Measurements from ENCODE around the gene RNF39.
"Not testable (repeated sequence)": the region's sequence is repeated elsewhere in the genome, so short reads cannot be mapped to it uniquely, and the experiment has no call there.

The RNF39 gene

GRCh38 chr6:30033440-30033839 lies 42.1 kb downstream of the RNF39 start:
- no CpG with 5 or more reads among the region's 5 CpGs for WGBS (ENCODE audit: extremely low coverage, insufficient coverage, low lambda C conversion rate)
- H3K27ac ChIP-seq (ENCODE audit: low read depth, low read length); H3K4ac ChIP-seq (ENCODE audit: low read depth, low read length); H4K8ac ChIP-seq (ENCODE audit: low read depth, low read length); H3K4me3 ChIP-seq (ENCODE audit: low read length); H2BK120ac ChIP-seq (ENCODE audit: low read depth, low read length); H3K18ac ChIP-seq (ENCODE audit: low read length); H2AK5ac ChIP-seq (ENCODE audit: low read length); H3K79me1 ChIP-seq (ENCODE audit: low read length); H3K36me3 ChIP-seq (ENCODE audit: control insufficient read depth, insufficient read depth, low read length); H3K56ac ChIP-seq (ENCODE audit: low read length); H3K79me2 ChIP-seq (ENCODE audit: control insufficient read depth, insufficient read depth, low read length); H3K4me2 ChIP-seq (ENCODE audit: low read length); H2BK15ac ChIP-seq (replicated peaks; ENCODE audit: low read depth); H2BK5ac ChIP-seq (ENCODE audit: low read length); H4K5ac ChIP-seq (ENCODE audit: low read length); H3K27me3 ChIP-seq (ENCODE audit: insufficient read depth, low read length, poor library complexity); DNase-seq; H3K4me1 ChIP-seq (ENCODE audit: control insufficient read depth, low read depth, low read length); H3K23ac ChIP-seq (ENCODE audit: low read length); H3K9ac ChIP-seq (ENCODE audit: low read length): not testable (repeated sequence)

DNA sequence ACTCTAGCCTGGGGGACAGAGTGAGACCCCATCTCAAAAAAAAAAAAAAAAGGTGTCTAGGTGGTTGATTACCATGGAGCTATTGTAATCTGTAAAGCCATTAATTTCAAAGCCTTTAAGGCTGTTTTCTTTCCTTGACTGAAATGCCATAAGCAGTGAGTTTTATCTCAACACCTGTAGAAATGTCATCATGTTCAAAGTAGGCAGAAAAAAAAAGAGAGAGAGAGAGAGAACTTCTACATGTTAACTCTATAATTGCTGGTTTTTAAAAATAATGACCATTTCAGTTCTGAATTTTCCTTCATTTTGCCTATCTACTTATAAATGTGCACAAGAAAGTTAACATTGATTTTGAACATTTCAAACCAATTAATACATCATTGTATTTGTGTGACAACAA lies 44.2 kb downstream of the RNF39 start:
- Histone ChIP-seq H3K23ac (ENCODE audit: low read length) (no peak overlapping the region), H2AK5ac (ENCODE audit: low read length) (no peak overlapping the region), H3K9ac (ENCODE audit: low read length) (no peak overlapping the region), H2BK5ac (ENCODE audit: low read length) (no peak overlapping the region), H2BK15ac (replicated peaks; ENCODE audit: low read depth) (no peak overlapping the region), H3K18ac (ENCODE audit: low read length) (no peak overlapping the region), H3K4ac (ENCODE audit: low read depth, low read length) (no peak overlapping the region), H3K56ac (ENCODE audit: low read length) (no peak overlapping the region), H3K27ac (ENCODE audit: low read depth, low read length) (no peak overlapping the region), H2BK120ac (ENCODE audit: low read depth, low read length) (no peak overlapping the region), H3K79me2 (ENCODE audit: control insufficient read depth, insufficient read depth, low read length) (no peaks in the 10 kb centered on the region), H3K79me1 (ENCODE audit: low read length) (no peaks in the 10 kb centered on the region), H3K27me3 (ENCODE audit: insufficient read depth, low read length, poor library complexity) (no peaks in the 10 kb centered on the region), H3K4me3 (ENCODE audit: low read length) (no peak overlapping the region), H3K36me3 (ENCODE audit: control insufficient read depth, insufficient read depth, low read length) (no peaks in the 10 kb centered on the region), H4K5ac (ENCODE audit: low read length) (no peak overlapping the region), H3K4me1 (ENCODE audit: control insufficient read depth, low read depth, low read length) (no peaks in the 10 kb centered on the region), H3K4me2 (ENCODE audit: low read length) (no peak overlapping the region), H4K8ac (ENCODE audit: low read depth, low read length) (no peak overlapping the region)
- no peak for DNase-seq

DNA sequence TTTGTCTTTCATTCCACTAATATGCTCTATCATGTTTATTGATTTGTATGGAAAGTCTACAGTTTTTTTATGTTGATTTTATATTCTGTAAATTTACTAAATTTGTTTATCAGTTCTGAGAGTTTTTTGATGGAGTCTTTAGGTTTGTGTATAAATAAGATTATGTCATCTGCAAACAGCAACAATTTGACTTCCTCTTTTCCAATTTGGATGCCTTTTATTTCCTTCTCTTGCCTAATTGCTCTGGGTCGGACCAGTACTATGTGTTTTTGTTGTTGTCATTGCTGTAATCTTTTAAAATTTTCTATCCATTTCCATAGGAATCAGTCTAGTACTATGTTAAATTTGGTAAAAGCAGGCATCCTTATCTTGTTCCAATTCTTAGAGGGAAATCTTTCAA lies 46.0 kb downstream of the RNF39 start:
- Histone ChIP-seq H2BK120ac (ENCODE audit: low read depth, low read length) (no peak overlapping the region), H2BK15ac (replicated peaks; ENCODE audit: low read depth) (no peak overlapping the region), H3K79me2 (ENCODE audit: control insufficient read depth, insufficient read depth, low read length) (no peaks in the 10 kb centered on the region), H3K4ac (ENCODE audit: low read depth, low read length) (no peak overlapping the region), H3K4me2 (ENCODE audit: low read length) (no peak overlapping the region), H2BK5ac (ENCODE audit: low read length) (no peak overlapping the region), H3K23ac (ENCODE audit: low read length) (no peak overlapping the region), H3K9ac (ENCODE audit: low read length) (no peak overlapping the region), H4K5ac (ENCODE audit: low read length) (no peak overlapping the region), H3K18ac (ENCODE audit: low read length) (no peak overlapping the region), H3K79me1 (ENCODE audit: low read length) (no peaks in the 10 kb centered on the region), H3K4me3 (ENCODE audit: low read length) (no peak overlapping the region), H3K56ac (ENCODE audit: low read length) (no peak overlapping the region), H3K27me3 (ENCODE audit: insufficient read depth, low read length, poor library complexity) (no peaks in the 10 kb centered on the region), H3K36me3 (ENCODE audit: control insufficient read depth, insufficient read depth, low read length) (no peaks in the 10 kb centered on the region), H3K4me1 (ENCODE audit: control insufficient read depth, low read depth, low read length) (no peaks in the 10 kb centered on the region), H3K27ac (ENCODE audit: low read depth, low read length) (no peak overlapping the region), H2AK5ac (ENCODE audit: low read length) (no peak overlapping the region), H4K8ac (ENCODE audit: low read depth, low read length) (no peak overlapping the region)
- no CpG with 5 or more reads among the region's 1 CpG for WGBS (ENCODE audit: extremely low coverage, insufficient coverage, low lambda C conversion rate)
- DNase-seq = no peak

- WGBS (ENCODE audit: extremely low coverage, insufficient coverage, low lambda C conversion rate) = no CpG with 5 or more reads among the region's 1 CpG
- no peak overlapping the region for H3K4me2 ChIP-seq (ENCODE audit: low read length)
- no peak overlapping the region for H2BK5ac ChIP-seq (ENCODE audit: low read length)
Measured at GRCh38 chr6:30025186-30025585, 50.4 kb downstream of the RNF39 start.

GRCh38 chr6:30022712-30023111 lies 52.9 kb downstream of the RNF39 start:
- H4K5ac ChIP-seq (ENCODE audit: low read length); H3K4me1 ChIP-seq (ENCODE audit: control insufficient read depth, low read depth, low read length); H2BK5ac ChIP-seq (ENCODE audit: low read length); H3K18ac ChIP-seq (ENCODE audit: low read length); H3K4me2 ChIP-seq (ENCODE audit: low read length); H3K9ac ChIP-seq (ENCODE audit: low read length); H3K4me3 ChIP-seq (ENCODE audit: low read length); H2AK5ac ChIP-seq (ENCODE audit: low read length); H3K23ac ChIP-seq (ENCODE audit: low read length); H3K79me1 ChIP-seq (ENCODE audit: low read length); H2BK15ac ChIP-seq (replicated peaks; ENCODE audit: low read depth); H3K56ac ChIP-seq (ENCODE audit: low read length); H4K8ac ChIP-seq (ENCODE audit: low read depth, low read length); H3K27me3 ChIP-seq (ENCODE audit: insufficient read depth, low read length, poor library complexity); H3K36me3 ChIP-seq (ENCODE audit: control insufficient read depth, insufficient read depth, low read length); H3K79me2 ChIP-seq (ENCODE audit: control insufficient read depth, insufficient read depth, low read length); H2BK120ac ChIP-seq (ENCODE audit: low read depth, low read length); DNase-seq; H3K4ac ChIP-seq (ENCODE audit: low read depth, low read length); H3K27ac ChIP-seq (ENCODE audit: low read depth, low read length): not testable (repeated sequence)

More at GRCh38 chr6:30025186-30025585, 50.4 kb downstream of the RNF39 start:
- DNase-seq = no peak
- Histone ChIP-seq H3K4me3 (ENCODE audit: low read length) (no peak overlapping the region), H2AK5ac (ENCODE audit: low read length) (no peak overlapping the region), H3K23ac (ENCODE audit: low read length) (no peak overlapping the region), H3K56ac (ENCODE audit: low read length) (no peak overlapping the region), H3K79me2 (ENCODE audit: control insufficient read depth, insufficient read depth, low read length) (no peaks in the 10 kb centered on the region), H3K27me3 (ENCODE audit: insufficient read depth, low read length, poor library complexity) (no peaks in the 10 kb centered on the region), H3K27ac (ENCODE audit: low read depth, low read length) (no peak overlapping the region), H3K9ac (ENCODE audit: low read length) (no peak overlapping the region), H2BK15ac (replicated peaks; ENCODE audit: low read depth) (no peak overlapping the region), H2BK120ac (ENCODE audit: low read depth, low read length) (no peak overlapping the region), H4K8ac (ENCODE audit: low read depth, low read length) (no peak overlapping the region), H3K18ac (ENCODE audit: low read length) (no peak overlapping the region), H4K5ac (ENCODE audit: low read length) (no peak overlapping the region), H3K4me1 (ENCODE audit: control insufficient read depth, low read depth, low read length) (no peaks in the 10 kb centered on the region), H3K36me3 (ENCODE audit: control insufficient read depth, insufficient read depth, low read length) (no peaks in the 10 kb centered on the region), H3K79me1 (ENCODE audit: low read length) (no peaks in the 10 kb centered on the region), H3K4ac (ENCODE audit: low read depth, low read length) (no peak overlapping the region)

DNA sequence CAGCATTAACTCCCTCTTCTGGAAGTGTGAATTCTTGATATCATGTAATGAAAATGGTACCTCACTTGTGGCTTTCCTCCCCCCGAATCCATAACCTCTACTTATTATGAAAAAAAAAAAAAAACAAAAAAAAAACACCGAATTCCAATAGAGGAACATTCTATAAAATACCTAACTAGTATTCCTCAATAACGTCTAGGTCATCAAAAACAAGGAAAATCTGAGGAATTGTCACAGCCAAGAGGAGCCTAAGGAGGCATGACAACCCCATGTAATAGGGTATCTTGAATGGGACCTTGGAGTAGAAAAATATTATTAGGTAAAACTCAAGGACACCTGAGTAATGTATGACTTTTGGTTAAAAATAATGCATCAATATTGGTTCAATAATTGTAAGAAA lies 53.4 kb downstream of the RNF39 start:
- H2BK15ac ChIP-seq (replicated peaks; ENCODE audit: low read depth) = no peak overlapping the region
- no peaks in the 10 kb centered on the region for H3K36me3 ChIP-seq (ENCODE audit: control insufficient read depth, insufficient read depth, low read length)
- no peak overlapping the region for H4K5ac ChIP-seq (ENCODE audit: low read length)
- DNase-seq = no peak
- H3K9ac ChIP-seq (ENCODE audit: low read length) = no peak overlapping the region
- H2BK5ac ChIP-seq (ENCODE audit: low read length) = no peak overlapping the region
- no peaks in the 10 kb centered on the region for H3K79me1 ChIP-seq (ENCODE audit: low read length)
- H3K56ac ChIP-seq (ENCODE audit: low read length) = no peak overlapping the region
- no peak overlapping the region for H3K27ac ChIP-seq (ENCODE audit: low read depth, low read length)
- WGBS (ENCODE audit: extremely low coverage, insufficient coverage, low lambda C conversion rate) = 100% methylated on average over 1 of the region's 3 CpGs
- H3K79me2 ChIP-seq (ENCODE audit: control insufficient read depth, insufficient read depth, low read length) = no peaks in the 10 kb centered on the region
- no peak overlapping the region for H2BK120ac ChIP-seq (ENCODE audit: low read depth, low read length)
- no peak overlapping the region for H3K4me3 ChIP-seq (ENCODE audit: low read length)
- H4K8ac ChIP-seq (ENCODE audit: low read depth, low read length) = no peak overlapping the region
- H2AK5ac ChIP-seq (ENCODE audit: low read length) = no peak overlapping the region
- no peaks in the 10 kb centered on the region for H3K4me1 ChIP-seq (ENCODE audit: control insufficient read depth, low read depth, low read length)
- H3K4ac ChIP-seq (ENCODE audit: low read depth, low read length) = no peak overlapping the region
- no peak overlapping the region for H3K18ac ChIP-seq (ENCODE audit: low read length)
- no peak overlapping the region for H3K23ac ChIP-seq (ENCODE audit: low read length)
- no peak overlapping the region for H3K4me2 ChIP-seq (ENCODE audit: low read length)
- H3K27me3 ChIP-seq (ENCODE audit: insufficient read depth, low read length, poor library complexity) = no peaks in the 10 kb centered on the region

Measured in mesendoderm (in vitro differentiated cells).